HK-2 (cell line): ENCODE data around the gene FOXK1.

ENCODE experiments used
- DNase-seq: peaks from one replicate; pipeline ENCODE4 v3.0.0-alpha.2; 2018; ENCODE audit not compliant: unreplicated experiment

FOXK1 gene

GRCh38 chr7:4764402-4765007 lies 82.4 kb downstream of the FOXK1 start:
- no peak for DNase-seq

GRCh38 chr7:4765776-4766490 lies 83.8 kb downstream of the FOXK1 start:
- DNase-seq: no peak

GRCh38 chr7:4766666-4767519 lies 84.8 kb downstream of the FOXK1 start:
- DNase-seq: no peak

GRCh38 chr7:4768597-4769569 lies 86.8 kb downstream of the FOXK1 start:
- DNase-seq: no peak

DNA sequence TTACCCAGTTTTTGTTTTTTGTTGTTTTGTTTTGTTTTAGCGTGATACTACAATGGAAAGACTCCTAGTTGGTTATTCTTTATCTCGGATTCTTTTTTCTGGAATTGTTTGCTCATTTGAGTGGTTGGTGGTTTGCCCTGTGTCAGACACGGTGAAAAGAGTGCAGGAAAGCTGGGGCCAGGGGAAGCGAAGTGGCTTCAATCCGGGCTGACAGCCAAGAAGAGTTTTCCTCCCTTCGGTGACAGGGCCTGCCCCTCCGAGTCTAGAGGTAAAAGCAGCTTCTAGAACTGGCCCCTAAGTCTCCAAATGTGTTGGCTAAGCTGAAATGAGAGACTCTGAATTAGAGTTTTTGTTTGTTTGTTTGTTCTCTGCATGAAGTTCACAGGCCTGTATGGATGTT lies 87.7 kb downstream of the FOXK1 start:
- no peak for DNase-seq

GRCh38 chr7:4770886-4771285 lies 88.8 kb downstream of the FOXK1 start:
- no peak for DNase-seq

GRCh38 chr7:4771737-4772136 lies 89.6 kb downstream of the FOXK1 start:
- DNase-seq: no peak

GRCh38 chr7:4772306-4772705 lies 90.2 kb downstream of the FOXK1 start:
- DNase-seq: no peak

DNA sequence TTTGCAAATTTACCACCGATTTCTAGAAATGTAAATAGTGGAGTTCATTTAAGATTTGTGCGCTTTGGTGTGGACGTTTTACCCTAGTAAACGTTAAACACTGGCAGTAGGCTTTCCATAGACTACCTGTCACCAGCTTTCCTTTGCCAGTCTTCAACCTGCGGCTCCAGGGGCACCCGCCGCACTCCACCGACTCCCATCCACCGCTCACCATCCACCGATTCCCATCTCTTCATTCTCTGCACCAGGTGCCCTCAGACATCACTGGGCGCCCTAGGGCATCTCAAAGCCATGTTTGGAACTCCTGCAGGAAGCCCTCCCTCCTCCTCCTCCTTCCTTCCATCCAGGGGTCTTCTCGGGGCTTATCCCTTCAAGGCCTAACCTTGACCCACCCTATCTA lies 91.9 kb downstream of the FOXK1 start:
- no peak for DNase-seq

GRCh38 chr7:4774658-4775249 lies 92.7 kb downstream of the FOXK1 start:
- DNase-seq: peak; percentile 50

- DNase-seq: peak; percentile 92
Observed at GRCh38 chr7:4775250-4775847, 93.3 kb downstream of the FOXK1 start, which contains the start of gene AP5Z1. AP5Z1 (plus strand) TSS chr7:4775623; CDS start chr7:4775716, 93 bp downstream.

DNA sequence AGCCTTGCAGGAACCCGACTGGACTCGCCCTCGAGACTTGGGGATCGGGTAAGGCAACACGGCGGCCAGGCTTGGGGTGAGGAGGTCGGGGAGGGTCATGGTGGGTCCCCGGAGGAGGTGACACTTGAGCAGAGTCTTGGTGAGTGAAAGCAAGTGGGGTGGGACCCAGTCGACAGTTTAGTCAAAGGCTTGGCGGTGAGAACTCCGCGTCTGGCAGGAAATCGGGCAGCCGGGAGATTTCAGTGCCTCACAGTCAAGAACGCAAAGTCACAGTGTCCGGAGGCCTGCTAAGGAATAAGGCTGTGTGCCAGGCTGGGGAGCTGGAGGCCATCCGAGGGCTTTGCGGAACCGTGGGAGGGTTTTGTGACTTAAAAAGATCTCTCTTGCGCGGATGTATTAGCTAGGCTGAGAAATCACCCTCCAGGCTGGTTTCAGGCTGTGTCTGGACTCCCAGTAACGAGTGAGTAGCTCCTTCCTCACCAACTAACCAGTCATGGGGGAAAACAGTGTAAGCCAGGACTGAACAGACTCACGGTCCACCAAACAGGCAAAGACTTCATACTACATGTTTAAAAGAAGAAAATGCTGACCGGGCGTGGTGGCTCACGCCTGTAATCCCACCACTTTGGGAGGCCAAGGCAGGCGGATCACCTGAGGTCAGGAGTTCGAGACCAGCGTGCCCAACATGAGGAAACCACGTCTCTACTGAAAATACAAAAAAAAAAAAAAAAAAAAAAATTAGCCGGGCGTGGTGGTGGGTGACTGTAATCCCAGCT lies 93.9 kb downstream of the FOXK1 start:
- DNase-seq: peak; percentile 60

- DNase-seq: no peak
Observed at GRCh38 chr7:4779118-4779517, 97.0 kb downstream of the FOXK1 start.

GRCh38 chr7:4781366-4782069 lies 99.4 kb downstream of the FOXK1 start:
- DNase-seq: no peak

DNA sequence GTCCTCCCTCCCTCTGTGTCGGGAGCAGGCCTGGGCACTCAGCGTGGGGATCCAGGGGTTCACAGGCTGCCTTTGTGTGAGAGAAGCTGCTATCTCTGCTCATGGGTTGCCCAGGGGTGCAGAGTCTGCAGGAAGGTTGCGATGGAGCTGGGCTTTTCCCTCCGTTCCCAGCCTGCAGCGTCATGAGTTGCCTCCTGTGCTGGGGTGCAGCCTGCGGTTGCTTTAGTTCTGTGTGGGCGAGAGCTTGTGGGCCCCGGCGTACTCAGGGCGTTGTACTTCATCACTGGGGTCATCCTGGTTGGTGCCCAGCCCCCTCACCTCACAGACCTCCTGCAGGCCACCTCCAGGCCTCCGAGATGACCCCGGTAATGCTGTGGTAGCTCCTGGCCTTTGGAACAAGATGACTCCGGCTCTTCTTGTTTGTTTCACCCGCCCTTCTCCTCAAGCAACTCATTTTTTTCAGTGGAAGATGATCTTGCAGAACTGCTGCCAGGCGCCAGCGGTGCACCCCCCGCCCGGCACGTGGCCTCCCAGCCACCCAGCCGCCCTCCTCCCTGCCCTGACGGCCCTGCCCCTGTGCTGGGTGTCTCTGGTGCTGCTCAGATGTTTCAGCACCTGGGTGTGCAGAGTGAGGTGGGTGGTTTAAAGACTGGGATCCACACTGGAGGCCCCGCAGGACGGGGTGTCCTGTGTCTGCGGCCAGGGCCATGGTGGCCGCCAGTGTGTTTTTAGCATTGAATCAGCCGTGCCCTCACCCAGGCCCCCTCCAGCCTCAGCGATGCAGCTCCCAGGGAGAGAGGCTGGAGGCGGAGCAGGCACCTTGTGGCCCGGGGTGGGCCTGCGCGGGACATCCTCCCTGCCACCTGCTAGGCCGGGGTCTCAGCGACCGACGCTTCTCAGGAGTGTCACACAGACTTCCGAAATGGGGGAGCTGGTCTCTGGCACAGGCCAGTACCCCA lies 100.5 kb downstream of the FOXK1 start:
- DNase-seq: no peak

DNA sequence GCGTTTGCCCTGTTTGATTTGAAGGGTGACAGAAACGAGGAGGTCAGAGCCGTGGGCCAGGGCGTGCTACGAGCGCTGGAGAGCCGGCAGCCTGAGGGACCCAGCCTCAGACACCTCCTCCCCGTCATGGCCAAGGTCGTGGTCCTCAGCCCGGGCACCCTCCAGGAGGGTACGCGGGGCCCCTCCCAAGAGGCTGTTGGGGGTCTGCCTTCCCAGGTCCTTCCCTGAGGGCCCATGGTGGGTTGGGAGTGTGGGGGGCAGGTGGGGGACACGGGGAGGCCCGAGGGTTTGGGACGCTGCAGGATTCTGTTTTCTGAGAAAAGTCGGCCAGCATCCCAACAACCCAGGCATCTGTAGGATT lies 101.2 kb downstream of the FOXK1 start:
- no peak for DNase-seq

DNA sequence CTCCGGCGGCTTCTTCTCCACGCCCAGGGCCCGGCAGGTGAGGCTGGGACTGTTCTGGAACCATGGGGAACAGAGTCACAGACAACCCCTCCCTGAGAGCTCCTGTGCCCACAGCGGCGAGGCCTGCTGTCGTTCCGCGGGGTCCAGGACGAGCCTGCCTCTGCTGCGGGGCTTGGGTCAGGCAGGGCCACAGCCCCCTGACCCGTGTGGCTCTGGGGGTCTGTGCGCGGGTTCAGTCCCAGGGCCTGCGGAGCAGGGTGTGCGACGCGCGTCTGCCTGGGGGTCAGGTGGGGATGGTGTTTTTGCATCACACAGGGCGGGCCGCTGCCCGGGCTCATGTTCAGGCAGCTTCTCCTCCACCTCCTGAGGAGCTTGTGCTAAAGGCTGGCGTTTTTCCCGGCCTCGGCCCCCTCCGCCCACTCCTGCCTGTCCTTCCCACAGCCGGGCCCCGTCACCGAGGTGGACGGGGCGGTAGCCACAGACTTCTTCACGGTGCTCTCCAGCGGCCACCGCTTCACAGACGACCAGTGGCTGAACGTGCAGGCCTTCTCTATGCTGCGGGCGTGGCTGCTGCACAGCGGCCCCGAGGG lies 101.8 kb downstream of the FOXK1 start:
- DNase-seq: no peak

- DNase-seq: no peak
Observed at GRCh38 chr7:4784799-4785198, 102.7 kb downstream of the FOXK1 start.
